Right lobe of liver (tissue), 4 donors: ENCODE measurements around the gene PDZD7.

Experiments
- POLR2A ChIP-seq: fragments of 450-650 bp; IDR thresholded peaks from one replicate; pipeline ENCODE4 v1.6.1; 2017; ENCODE audit warnings: antibody characterized with exemption, mild to moderate bottlenecking
- TF ChIP-seq, protein P1 (sequence below), 4 donors: fragments of 200-600 bp in 3 of 4; fragments of 450-650 bp in 1 of 4; IDR thresholded peaks; one replicate each; pipeline versions ENCODE4 v1.5.1 to v1.8.0; 2016 to 2022; ENCODE audit warnings: antibody characterized with exemption in 4 of 4, mild to moderate bottlenecking in 2 of 4
- donor health status: DM: no; HTN: no; CAD: no.
- donor health status: DM: no; HTN: no; CAD: no.
- donor health status: DM: no; HTN: yes; CAD: no.

DNA sequence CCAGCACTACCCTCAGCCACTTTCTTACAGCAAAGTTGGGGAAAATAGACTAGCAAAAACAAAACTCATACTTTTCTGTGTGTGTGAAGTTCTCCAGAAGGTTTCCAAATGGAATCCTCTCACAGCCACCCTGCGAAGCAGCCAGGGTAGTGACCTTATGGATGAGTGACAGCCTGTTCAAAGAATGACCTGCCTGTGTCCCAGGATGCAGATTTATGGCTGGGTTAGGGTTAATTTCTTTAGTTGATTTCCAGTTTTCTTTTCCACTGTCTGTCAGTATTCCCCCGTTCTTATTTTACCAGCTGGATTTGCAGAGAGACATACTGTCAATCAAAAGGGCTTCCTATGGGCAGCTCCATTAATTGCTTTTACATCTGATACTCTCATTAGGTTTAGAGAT lies 64.0 kb downstream of the PDZD7 start:
- TF ChIP-seq, protein P1, sequence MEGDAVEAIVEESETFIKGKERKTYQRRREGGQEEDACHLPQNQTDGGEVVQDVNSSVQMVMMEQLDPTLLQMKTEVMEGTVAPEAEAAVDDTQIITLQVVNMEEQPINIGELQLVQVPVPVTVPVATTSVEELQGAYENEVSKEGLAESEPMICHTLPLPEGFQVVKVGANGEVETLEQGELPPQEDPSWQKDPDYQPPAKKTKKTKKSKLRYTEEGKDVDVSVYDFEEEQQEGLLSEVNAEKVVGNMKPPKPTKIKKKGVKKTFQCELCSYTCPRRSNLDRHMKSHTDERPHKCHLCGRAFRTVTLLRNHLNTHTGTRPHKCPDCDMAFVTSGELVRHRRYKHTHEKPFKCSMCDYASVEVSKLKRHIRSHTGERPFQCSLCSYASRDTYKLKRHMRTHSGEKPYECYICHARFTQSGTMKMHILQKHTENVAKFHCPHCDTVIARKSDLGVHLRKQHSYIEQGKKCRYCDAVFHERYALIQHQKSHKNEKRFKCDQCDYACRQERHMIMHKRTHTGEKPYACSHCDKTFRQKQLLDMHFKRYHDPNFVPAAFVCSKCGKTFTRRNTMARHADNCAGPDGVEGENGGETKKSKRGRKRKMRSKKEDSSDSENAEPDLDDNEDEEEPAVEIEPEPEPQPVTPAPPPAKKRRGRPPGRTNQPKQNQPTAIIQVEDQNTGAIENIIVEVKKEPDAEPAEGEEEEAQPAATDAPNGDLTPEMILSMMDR (IDR thresholded peaks at IDR 0.05), result no peak
- TF ChIP-seq POLR2A, result no peak
